Thyroid gland (tissue), 4 donors: Measurements from ENCODE around the gene CDC16. TPM values are rescaled to one million over a fixed set of nuclear protein-coding genes. Genes with fewer than 3 reads are reported as not detected.
"Not testable (repeated sequence)": the region's sequence is repeated elsewhere in the genome, so short reads cannot be mapped to it uniquely, and the experiment has no call there.

Experiments used
- DNase-seq, 2 donors: peaks; one replicate each; pipeline ENCODE4 v3.0.0-alpha.2; 2019
- H3K27ac ChIP-seq, 3 donors: fragments of 200-600 bp; sonication (generic); 1 replicate in 2 of 3; 2 replicates in 1 of 3; pipeline ENCODE4 v1.5.1; 2016 to 2019; ENCODE audit warnings: mild to moderate bottlenecking in 1 of 3, moderate library complexity in 1 of 3
- H3K27me3 ChIP-seq: fragments of 200-600 bp; sonication (generic); one replicate; pipeline ENCODE4 v1.5.1; 2019
- H3K36me3 ChIP-seq, 2 donors: fragments of 200-600 bp; sonication (generic); one replicate each; pipeline ENCODE4 v1.5.1; 2016 to 2019
- H3K4me1 ChIP-seq, 2 donors: fragments of 200-600 bp; sonication (generic); one replicate each; pipeline ENCODE4 v1.5.1; 2017 to 2019
- H3K4me3 ChIP-seq, 3 donors: fragments of 200-600 bp; sonication (generic); replicated peaks in 1 of 3; 1 replicate in 2 of 3; 2 replicates in 1 of 3; pipeline ENCODE4 v1.5.1; 2016; ENCODE audit warnings: mild to moderate bottlenecking in 1 of 3
- H3K9me3 ChIP-seq: fragments of 200-600 bp; sonication (generic); one replicate; pipeline ENCODE4 v1.5.1; 2017
- CTCF ChIP-seq, 6 experiments: fragments of 200-600 bp in 3 of 6; fragments of 450-650 bp in 3 of 6; sonication (generic) in 3 of 6; IDR thresholded peaks; one replicate each; pipeline ENCODE4 v1.5.1; 2016 to 2019; ENCODE audit warnings: antibody characterized with exemption in 6 of 6, mild to moderate bottlenecking in 2 of 6, inconsistent platforms in 1 of 6, moderate library complexity in 1 of 6
- POLR2A ChIP-seq, 2 donors: fragments of 450-650 bp; IDR thresholded peaks; one replicate each; pipeline ENCODE4 v1.6.1; 2017; ENCODE audit warnings: antibody characterized with exemption in 2 of 2, mild to moderate bottlenecking in 2 of 2, moderate library complexity in 1 of 2
- WGBS, 2 donors: methylation state at CpG; one replicate each; pipeline ENCODE4 v1.1.5; 2017; 5-methylcytosine and 5-hydroxymethylcytosine counted together
- intact Hi-C: fragments of 100-400 bp; cut with DNase I; formaldehyde crosslinking; loops from one replicate; pipeline ENCODE4 v1.15.1; 2023
- total RNA-seq, 4 donors: library from RNA; depleted of rRNA; stranded (reverse); fragments of >200 nt; gene quantifications; one replicate each; pipeline ENCODE4 v1.2.3, GENCODE V29; 2016

Gene CDC16
- total RNA-seq, 4 donors from 2014 or later: 43.9 to 63.5 (median 55.5) TPM

DNA sequence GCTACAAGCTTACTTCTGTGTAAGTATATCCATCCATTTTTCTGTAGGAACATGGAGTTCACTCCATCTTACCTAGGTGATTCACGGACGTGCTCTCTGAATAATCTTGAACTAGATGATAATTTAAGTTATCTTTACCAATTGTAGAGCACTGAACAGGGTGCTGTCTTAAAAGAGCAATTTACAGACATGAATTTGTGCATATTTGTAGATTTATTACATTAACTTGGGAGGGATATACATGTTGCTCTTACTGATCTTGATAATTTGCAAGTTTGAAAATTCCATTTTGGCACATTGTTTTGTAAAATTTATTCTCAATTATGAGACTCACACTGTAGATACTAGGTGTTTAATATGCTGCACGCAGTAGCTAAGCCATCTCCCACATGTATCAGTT lies 9.3 kb downstream of the CDC16 start:
- Histone ChIP-seq H3K36me3 (peaks cover 75 to 79% of the 10 kb centered on the region in 2 donors), H3K27ac (no peak overlapping the region), H3K27me3 (no peaks in the 10 kb centered on the region), H3K9me3 (no peaks in the 10 kb centered on the region), H3K4me3 (no peak overlapping the region), H3K4me1 (no peaks in the 10 kb centered on the region)
- TF ChIP-seq CTCF (IDR thresholded peaks at IDR 0.05) (no peak), POLR2A (IDR thresholded peaks at IDR 0.05) (no peak)
- DNase-seq: no peak
- WGBS, 2 donors: 95 to 99% methylated on average over 3 of the region's 3 CpGs
- intact Hi-C loops: no loop called here

DNA sequence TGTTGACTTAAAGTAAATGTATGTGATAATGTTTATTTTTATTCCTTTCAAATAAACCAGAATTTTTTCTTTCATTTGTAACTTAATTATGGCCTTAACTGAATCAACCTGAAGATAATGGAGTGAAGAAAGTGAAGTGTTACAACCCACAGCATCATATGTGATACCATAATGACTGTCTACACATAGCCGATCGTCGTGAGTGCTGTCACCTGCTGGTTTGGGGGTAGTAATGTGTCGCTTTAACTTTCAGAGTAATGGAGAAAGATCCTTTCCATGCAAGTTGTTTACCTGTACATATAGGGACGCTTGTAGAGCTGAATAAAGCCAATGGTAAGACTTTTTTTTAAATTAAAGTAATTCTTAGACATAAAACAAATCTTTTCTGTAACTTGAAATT lies 9.9 kb downstream of the CDC16 start:
- intact Hi-C loops: no loop called here
- Histone ChIP-seq H3K9me3 (no peaks in the 10 kb centered on the region), H3K4me1 (no peaks in the 10 kb centered on the region), H3K27ac (no peak overlapping the region), H3K36me3 (peaks cover 70 to 77% of the 10 kb centered on the region in 2 donors), H3K27me3 (no peaks in the 10 kb centered on the region), H3K4me3 (no peak overlapping the region)
- TF ChIP-seq CTCF (IDR thresholded peaks at IDR 0.05): no peak
- no peak for TF ChIP-seq POLR2A (IDR thresholded peaks at IDR 0.05)
- 88 to 90% methylated on average over 5 of the region's 5 CpGs for WGBS, 2 donors
- DNase-seq: no peak

GRCh38 chr13:114248011-114248410 lies 13.3 kb downstream of the CDC16 start:
- TF ChIP-seq CTCF (IDR thresholded peaks at IDR 0.05): no peak
- TF ChIP-seq POLR2A (IDR thresholded peaks at IDR 0.05): no peak
- intact Hi-C loops: no loop called here

DNA sequence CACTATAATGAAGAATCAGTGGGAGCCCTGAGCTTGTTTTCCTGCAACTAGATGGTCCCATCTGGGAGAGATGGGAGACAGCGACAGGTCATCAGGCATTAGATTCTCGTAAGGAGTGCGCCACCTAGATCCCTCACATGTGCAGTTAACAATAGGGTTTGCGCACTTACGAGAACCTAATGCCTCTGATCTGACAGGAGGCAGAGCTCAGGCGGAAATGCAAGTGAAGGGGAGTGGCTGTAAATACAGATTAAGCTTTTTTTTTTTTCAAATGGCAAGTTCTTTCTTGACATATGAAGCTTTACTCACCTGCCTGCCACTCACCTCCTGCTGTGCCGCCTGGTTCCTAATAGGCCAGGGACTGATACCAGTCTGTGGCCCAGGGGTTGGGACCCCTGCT lies 14.4 kb downstream of the CDC16 start:
- peaks cover 41 to 60% of the 10 kb centered on the region in 2 donors for H3K36me3 ChIP-seq
- H3K27ac ChIP-seq: no peak overlapping the region
- 98% methylated on average over 7 of the region's 7 CpGs for WGBS, 2 donors

More at GRCh38 chr13:114248011-114248410, 13.3 kb downstream of the CDC16 start:
- no peak for DNase-seq
- Histone ChIP-seq H3K27me3 (no peaks in the 10 kb centered on the region), H3K4me3 (no peak overlapping the region), H3K4me1 (no peaks in the 10 kb centered on the region), H3K9me3 (no peaks in the 10 kb centered on the region), H3K27ac (no peak overlapping the region), H3K36me3 (peaks cover 51 to 70% of the 10 kb centered on the region in 2 donors)
- 92 to 93% methylated on average over 3 of the region's 3 CpGs for WGBS, 2 donors

DNA sequence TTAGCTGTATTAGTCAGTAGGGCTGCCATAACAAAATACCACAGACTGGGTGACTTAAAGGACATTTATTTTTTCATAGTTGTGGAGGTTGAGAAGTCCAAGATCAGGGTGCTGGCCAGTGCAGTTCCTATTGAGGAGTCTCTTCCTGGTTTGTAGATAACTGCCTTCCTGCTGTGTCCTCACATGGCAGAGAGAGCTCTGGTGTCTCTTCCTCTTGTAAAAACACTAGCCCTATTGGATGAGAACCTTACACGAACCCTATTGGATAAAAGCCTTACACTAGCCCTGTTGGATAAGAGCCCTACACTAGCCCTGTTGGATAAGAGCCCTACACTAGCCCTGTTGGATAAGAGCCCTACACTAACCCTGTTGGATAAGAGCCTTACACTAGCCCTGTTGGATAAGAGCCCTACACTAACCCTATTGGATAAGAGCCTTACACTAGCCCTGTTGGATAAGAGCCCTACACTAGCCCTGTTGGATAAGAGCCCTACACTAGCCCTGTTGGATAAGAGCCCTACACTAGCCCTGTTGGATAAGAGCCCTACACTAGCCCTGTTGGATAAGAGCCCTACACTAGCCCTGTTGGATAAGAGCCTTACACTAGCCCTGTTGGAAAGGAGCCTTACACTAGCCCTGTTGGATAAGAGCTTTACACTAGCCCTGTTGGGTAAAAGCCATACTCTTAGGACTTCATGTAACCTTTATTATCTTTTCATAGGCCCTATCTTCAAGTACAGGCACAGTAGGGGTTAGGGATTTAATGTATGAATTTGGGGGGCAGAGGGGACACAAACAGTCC lies 17.1 kb downstream of the CDC16 start:
- H3K9me3 ChIP-seq, H3K27ac ChIP-seq, DNase-seq, H3K4me1 ChIP-seq, intact Hi-C loops, H3K4me3 ChIP-seq, H3K27me3 ChIP-seq: not testable (repeated sequence)
- peaks cover 17 to 46% of the 10 kb centered on the region in 2 donors for H3K36me3 ChIP-seq
- WGBS, 2 donors: 100% methylated on average over 1 of the region's 1 CpG; no CpG with 5 or more reads in 1 of the 2 donors

More for the DNA sequence above, 14.4 kb downstream of the CDC16 start:
- Histone ChIP-seq H3K9me3 (no peaks in the 10 kb centered on the region), H3K4me3 (no peak overlapping the region), H3K27me3 (no peaks in the 10 kb centered on the region), H3K4me1 (no peaks in the 10 kb centered on the region)
- TF ChIP-seq CTCF (IDR thresholded peaks at IDR 0.05) (no peak), POLR2A (IDR thresholded peaks at IDR 0.05) (no peak)
- no peak for DNase-seq
- intact Hi-C loops: no loop called here
